NCI-H1694 (cell line): ENCODE measurements around the gene DROSHA.

ENCODE experiments used
- DNase-seq: peaks from one replicate; lab custom pipeline; 2025; lab: John Stamatoyannopoulos, UW

The DROSHA gene

DNA sequence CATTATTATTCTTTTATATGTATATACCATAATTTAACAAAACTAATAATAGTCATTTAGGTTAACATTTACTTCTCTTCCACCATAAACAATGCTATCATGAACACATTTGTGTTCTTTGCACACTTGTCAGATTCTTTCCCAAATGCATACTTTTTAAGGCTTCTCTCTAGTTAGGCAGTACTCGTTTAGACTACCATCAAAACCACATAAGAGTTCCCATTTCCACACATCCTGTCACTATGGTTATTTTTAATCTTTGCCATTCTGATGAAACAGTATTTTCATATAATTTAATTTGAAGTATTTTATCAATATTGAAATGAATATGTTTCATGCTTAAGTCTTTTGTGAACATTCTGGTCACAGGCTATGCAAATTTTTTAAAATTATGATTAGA, 15.1 kb downstream of the DROSHA start:
- no peak for DNase-seq

DNA sequence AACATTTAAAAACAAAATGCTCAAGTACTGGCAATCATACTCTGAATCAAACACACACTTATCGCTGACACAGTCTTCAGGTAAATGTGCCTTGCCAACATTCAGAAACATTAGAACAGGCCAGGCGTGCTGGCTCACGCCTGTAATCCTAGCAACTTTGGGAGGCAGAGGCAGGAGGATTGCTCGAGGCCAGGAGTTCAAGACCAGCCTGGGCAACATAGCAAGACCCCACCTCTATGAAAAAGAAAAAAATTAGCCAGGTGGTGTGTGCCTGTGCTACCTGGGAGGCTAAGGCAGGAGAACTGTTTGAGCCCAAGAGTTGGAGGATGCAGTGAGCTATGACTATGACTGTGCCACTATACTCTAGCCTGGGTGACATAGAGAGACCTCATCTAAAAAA, 20.6 kb downstream of the DROSHA start:
- DNase-seq: no peak

DNA sequence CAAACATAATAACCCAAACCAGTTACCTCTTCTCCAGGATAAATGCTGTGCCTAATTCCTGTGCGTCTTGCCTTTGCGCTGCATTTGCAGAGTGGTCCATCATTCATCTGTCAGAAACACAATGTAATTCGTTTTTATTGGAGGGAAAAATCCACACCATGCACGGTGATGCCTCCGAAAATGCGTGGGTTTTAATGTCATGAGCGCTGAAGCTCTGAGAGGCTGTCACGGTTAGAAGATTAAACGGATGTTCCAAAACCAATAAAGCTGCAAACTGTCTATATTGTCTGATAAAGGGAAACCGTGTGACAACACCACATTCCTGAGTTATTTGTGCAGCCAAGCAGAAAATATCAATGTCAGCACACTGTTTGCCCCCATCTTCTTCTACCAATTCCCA, 27.4 kb downstream of the DROSHA start:
- DNase-seq: no peak

DNA sequence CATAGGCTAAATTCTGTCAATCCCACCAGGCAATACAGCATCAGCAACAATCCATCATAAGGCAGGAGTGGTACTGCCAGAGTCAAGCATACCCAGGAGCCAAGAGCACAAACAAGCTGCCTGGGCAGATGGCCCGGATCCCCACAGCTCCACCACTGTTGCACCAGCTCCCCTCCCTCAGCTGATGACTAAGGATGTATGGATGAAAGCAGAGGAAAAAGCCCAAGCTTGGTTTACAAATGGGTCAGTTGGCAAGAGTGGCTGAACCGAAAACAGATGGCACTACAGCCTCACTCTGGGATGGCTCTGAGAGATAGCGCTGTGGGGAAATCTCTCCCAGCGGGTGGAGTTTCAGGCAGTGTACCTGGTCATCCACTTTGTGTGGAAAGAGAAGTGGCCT, 29.4 kb downstream of the DROSHA start:
- DNase-seq: peak; percentile 93

DNA sequence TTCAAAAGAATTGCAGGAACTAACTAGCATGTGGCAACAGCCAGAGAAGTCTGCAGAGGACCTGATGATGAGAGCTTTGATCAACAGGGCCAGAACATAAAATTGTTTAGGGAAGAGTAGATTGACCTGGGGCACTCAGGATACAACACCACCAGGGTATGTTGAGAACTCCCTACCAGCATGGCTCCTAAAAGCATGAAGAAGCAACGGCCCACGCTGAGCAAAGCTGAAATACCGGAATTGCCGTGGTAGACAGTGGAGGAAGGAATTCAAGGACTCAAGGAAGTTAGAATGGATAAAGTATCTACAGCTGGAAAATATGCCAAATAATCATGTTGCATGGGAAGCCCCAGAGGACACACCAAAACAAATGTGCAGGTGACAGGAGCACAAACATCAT, 31.6 kb downstream of the DROSHA start:
- no peak for DNase-seq

DNA sequence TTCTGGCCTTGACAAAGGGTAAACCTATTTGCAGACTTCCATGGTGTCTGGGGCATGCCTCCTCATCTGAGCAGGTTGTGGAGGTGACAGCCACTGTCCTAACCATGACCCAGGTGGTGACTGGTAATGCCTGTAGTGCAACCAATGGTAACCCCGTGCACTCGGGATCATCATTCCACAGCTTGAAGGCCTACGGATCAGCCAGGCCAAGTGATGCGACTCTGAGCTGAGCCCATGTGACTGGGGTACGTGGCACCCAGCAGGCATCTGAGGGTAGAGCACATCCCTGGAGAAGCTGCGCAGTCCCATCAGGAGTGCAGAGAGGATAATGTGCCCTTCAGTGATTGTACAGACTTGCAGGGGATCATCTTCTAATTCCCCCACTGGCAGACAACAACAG, 35.0 kb downstream of the DROSHA start:
- no peak for DNase-seq

DNA sequence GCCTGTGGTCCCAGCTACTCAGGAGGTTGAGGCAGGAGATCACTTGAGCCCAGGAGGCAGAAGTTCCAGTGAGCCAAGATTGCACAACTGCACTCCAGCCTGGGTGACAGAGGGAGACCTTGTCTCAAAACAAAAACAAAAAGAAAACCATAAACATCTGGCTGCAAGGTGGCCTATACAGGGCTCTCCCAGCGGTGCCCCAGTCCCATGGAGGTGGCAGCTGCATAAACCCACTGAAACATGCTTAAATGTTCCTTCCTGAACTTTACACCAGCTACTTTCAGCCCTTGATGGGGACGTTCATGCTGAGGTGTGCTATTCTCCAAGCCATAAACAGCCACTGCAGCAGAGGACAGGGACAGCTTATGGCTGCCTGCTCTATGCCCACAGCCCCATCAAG, 35.6 kb downstream of the DROSHA start:
- no peak for DNase-seq

DNA sequence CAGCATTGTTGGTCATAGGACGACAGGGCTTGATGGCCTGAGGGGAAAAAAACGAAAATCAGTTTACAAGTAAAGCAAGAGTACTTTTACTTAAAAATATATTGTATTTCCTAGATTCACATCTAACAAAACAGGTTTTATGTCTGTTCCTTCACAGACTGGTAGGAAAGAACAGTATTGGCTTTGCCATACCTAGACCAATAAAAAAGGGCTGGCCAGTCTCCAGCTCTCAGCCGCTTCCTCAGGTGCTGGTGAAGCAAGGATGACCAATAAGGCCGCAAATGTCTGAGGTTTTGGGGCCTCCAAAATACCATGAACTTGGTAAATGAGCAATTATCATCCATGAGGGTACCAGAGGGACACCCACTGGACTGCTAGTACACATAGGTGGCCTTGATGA, 36.6 kb downstream of the DROSHA start:
- no peak for DNase-seq

DNA sequence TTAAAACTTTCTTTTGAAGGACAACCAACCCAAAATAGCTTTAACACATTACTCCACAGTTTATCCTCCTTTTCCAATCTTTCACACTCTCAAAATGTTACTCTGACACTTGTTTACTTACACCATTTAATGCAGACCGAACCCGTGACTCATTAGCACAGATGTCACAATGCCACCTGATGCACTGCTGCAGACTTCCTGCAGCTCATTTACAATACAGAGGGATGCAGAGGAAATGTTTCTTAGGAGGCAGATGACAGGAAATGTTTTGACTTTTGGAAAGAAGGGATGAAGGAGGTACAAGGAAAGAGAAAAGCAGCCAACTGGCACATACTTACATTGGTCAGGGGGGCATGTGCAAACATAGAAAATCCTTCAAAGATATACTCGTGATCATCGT, 39.0 kb downstream of the DROSHA start:
- peak; percentile 31 for DNase-seq

DNA sequence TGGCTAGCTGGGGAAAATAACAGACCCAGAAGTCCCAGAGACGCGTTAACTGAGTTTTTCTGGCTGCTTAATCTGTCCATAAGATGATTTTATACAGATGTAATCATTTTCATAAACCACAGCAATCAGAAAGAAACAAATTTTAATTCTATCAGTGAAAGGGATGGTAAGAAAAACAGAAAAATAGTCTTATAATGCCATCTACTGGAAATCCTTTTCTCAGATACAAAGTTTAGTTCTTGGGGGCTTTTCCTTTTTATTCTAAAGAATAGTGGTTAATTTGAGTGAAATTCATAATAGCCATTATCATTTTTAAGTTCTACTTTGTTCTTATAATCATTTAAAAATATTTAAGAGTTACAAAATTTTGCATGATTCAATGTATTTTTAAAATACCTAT, 44.4 kb downstream of the DROSHA start:
- DNase-seq: no peak

DNA sequence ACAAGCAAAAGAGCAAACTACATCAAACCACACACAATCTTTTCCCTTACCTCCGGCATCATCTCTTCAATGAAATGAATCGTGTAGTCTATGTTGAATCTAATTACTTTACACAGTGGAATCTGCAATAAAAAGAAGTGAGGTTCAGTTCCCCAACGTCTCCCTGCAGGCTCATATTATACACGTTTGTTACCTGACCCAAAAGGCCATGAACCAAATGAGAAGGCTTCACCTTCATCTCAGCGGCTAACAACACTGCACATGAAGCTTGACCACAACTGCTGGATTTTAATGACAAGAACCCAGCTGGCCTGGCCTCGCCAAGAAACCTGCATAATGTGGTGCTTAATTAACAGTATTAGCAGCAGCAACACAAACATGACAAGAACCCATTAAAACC, 45.5 kb downstream of the DROSHA start:
- no peak for DNase-seq

DNA sequence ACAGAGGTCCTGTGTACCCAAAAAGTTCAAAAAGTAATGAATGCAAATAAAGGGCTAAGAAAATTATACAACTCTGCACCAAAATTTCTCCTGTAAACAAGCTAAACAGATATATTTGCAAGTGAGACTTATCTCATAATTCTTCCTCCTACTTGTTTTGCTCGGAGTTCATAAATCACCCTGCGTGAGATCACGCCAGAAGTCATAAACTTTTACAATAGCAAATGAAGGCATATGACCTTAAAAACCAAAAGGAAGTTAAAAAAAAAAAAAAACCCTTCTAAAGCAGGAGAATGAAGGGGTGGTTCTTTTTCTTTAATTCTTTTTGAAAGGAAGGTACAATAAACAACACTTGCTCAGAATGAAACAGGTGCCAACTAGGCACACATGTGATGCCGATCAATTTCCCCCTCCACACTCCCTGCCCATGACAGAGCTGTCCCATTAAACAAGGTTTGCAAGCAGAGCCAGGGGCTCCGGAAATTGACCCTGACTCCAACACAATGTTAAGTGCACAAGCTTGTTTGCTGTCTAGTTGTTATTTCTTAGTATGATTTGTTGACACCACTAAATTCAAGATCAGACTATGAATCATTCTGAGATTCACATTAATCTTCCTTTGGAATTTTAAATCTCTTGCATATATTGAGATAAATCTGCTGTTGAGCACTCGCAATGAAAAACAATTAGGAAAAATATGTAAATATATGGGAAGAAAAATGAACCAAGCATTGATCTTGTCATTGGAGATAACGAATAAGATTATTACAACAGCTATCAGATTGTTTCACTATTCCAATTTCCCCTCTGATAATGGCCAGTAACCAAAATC, 46.3 kb downstream of the DROSHA start:
- no peak for DNase-seq

DNA sequence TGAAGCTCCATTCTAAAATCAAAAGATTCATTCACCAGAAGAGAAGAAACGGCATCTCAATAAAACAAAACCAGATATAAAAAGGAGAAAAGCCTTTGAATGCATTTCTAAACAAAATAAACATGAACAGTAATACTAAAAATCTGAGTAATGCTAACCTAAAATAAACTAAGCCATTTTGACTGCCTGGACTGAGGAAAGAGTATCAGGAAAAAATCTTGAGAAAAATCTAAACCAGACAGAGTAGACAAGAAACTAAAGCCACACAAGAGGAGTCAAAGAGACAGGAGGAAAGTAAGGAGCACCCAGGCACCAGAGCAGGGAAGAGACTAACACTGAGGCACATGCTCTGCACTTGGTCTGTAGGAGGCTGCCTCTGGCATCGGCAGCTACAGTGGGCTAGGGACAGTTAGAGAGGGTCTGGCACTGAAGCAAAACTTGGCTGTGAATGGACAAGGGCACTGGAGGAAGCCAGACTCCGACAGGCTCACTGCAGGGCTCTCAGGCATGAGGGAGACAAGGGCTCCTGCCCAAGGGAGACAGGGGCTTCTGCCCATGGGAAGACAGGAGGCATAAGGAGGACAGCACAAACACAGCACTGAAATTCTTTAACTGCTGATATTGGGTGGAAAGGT, 50.2 kb downstream of the DROSHA start:
- DNase-seq: no peak

DNA sequence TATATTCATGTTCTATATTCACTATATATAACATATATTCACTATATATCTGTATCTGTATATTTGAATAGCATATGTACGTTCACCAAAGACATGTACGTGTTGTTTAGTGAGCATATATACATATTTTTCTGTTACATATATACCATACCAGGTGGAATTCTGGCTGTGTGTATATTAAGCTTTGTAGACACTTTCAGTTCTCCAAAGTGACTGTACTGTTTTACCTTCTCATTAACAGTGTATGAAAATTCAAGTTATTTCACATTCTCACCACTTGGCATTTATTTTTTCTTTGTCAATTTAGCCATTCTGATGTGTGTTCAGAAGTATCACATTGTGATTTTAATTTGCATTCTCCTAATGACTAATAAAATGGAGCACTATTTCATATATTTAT, 52.2 kb downstream of the DROSHA start:
- DNase-seq: no peak

DNA sequence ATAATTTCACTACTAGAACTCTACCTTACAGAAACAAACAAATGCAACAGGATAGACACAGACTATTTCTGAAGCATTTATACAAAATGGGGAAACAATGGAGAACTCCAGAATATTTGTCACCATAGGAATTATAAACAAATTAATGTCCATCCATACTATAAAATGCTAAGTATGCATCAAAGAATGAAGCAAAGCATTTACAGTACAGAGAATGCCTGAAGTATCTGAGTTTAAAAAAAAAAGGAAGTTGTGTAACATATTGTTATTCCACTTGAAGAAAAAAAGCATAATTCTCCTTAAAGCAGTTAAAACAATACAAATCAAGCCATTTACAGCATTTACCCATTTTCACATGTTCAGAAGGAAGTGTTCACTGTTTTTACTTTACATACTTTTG, 53.0 kb downstream of the DROSHA start:
- no peak for DNase-seq

DNA sequence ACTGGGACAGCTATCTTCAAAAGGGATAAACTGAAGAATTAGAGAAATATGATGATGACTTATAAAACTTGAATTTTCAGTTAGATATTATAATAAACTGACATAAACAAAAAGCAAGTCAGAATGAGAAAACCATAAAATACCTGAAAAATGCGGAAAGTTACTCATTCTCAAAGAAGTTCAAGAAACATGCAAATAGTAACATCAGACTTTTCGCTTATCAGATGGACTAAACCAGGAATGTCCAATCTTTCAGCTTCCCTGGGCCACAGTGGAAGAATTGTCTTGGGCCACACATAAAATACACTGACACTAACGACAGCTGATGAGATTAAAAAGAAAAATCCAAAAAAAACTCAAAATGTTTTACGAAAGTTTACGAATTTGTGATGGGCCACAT, 53.9 kb downstream of the DROSHA start:
- no peak for DNase-seq

DNA sequence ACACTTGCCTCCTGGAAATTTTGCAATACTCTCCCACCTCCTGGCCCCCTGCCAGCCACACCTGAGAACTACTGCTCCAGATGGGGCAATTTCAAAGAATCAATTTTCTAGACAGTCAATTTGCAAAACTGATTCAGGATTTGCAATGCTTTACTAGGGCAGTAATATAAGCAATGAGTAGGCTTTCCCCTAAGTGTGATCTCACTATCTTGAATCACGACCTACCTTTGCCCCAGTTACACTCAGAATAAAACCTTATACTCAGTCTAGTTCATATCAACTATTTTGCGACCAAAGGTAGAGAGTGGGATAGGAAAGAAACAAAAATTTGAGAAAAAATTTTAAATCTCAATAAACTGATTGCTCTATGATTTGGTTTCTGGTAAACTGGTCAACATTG, 54.4 kb downstream of the DROSHA start:
- no peak for DNase-seq

DNA sequence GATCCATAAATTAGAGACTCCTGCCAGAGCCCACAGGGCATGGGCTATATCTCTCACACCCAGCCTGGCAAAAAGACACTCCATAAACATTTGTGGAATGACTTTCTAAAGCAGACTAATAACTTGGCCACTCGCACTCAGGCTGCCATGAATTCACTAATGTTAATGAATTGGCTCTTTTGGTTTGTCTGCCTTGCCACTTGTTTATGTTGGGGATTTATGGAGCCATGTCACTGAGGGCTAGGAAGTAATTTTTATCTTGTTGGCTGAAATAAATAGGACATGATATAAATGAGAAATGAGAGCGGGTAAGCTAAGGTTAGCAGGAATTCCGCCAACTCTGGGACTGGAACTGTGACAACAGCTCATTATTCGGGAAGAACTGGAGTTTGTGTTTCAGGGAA, 55.2 kb downstream of the DROSHA start:
- DNase-seq: no peak

DNA sequence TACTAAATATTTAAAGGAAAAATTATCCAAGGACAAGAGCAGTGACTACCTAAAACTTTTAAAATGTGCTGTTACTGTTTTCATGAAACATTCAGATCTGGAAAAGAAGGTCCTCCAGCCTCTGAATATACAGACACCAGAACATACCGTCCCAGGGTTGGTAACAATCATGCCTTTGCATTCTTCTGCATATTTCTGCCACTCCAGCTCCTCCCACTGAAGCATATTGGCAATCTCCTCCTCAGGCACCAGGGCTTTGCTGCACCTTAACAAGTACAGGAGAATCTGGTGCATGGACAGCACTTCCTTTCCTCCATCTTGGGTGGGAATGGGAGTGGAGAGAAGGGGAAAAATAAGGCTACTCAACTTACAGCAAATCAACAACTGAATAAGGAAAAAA, 60.0 kb downstream of the DROSHA start:
- DNase-seq: no peak

DNA sequence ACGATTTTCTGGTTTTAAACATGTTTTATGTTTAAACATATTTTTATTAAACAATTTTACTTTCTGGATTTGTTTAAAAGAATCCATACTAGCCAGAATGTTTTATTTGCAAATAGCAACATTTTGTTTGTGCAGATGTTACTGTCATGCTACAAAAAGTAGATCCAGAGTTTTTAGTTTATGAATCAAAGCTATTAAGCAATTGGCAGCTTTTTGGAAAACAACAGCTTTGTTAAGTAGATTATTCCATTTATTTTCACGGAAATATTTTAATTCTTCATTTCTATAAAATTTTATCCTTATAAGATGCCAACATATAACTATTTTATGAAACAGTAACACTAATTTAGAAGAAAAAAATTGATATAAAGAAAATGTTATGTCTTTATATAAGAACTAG, 60.9 kb downstream of the DROSHA start:
- DNase-seq: no peak

DNA sequence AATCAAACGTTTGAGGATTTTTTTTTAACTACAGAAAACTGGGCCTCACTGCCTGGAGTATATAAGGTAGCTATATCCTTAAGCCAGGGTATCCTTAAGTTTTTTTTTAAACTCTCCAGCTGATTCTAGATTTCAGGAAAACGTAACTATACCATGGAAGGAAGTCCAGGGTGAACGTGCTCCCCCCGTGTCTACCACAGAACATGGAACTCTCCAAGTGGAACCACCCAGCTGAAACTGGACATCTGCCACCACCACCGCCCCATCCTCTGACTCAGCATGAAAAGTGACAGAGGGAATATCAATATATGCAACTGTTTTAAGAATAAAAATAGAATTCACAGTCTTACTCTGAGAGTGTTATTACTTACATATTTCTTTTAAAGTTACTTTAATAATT, 61.3 kb downstream of the DROSHA start:
- peak; percentile 37 for DNase-seq

DNA sequence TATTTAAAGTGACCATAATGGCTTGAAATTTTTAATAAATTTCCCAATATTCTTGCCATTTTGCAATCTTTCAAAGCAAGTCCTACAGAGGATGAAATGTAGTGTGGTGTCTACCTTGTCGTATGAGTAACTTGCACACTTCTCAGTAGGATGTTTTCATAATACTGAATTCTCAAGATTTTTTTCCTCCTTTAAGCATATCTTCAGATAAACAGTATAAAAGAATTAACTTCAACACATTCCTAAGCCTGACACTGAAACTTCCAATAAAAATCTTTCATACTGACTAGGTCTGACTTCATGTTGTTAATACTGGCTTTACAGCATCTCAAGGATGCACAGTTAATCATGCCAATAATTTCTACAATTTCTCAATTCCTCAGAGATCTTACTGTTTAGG, 62.0 kb downstream of the DROSHA start:
- DNase-seq: no peak

DNA sequence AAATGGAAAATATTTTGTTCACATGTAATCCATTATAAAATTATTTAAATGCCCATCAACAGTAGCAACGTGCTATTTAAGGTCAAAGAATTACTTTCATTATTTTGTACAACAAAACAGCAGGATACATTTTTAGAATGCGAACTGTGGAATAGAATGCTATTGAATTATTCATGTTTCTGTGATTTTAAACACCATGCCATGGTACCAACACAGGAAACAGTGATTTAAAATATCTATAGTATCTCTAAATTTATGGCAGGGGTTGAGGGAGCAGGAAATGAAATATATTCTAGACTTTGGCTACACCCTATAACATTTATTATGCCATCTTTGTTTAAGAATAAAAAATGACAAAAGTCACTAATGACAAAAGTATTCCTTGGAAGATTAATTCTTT, 62.4 kb downstream of the DROSHA start:
- DNase-seq: no peak

DNA sequence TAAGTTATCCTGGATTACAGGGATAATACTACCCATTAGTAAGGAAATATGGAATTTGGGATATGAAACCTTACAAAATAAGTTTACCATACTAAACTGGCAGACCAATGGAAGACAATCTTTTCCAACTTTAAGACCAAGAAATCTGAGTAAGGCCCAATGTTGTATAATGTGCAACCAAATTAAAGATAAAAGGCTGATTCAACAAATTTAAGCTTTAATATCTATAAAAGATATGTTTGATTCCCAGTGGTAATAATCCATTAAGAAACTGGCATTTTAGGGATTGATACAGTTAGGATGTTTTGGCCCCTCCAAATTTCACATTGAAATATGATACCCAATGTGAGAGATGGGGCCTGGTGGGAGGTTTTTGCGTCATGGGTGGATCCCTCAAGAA, 66.6 kb downstream of the DROSHA start:
- no peak for DNase-seq
